ENCODE measurements around the gene CDKN2D. TPM values are rescaled to one million over a fixed set of nuclear protein-coding genes. Genes with fewer than 3 reads are reported as not detected.

Gene CDKN2D
- total and polyA plus RNA-seq, 10 of the 15 experiments (the other 5 are each of a cell fraction or from before 2014, with no cell fraction given): 0.53 to 17.2 (median 6.7) TPM

DNA sequence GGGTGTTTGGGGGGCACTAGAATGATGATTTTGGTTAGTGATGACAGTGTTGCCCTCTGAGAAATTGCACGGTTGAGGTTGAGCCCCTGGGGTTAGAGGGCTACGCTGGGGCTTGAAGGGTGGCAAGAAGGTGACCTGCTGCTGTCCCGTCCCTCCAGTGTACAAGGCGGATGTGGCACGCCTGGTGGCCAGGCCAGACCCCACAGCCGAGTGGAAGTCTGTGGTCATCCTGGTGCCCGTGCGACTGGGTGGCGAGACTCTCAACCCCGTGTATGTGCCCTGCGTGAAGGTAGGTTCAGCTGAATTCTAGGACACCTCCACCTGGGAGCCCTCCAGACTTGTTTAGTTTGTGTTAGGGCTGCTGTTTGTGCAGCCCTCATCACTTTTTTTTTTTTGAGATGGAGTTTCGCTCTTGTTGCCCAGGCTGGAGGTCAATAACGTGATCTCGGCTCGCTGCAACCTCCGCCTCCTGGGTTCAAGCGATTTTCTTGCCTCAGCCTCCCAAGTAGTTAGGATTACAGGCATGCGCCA lies 20.0 kb downstream of the CDKN2D start:
- Histone ChIP-seq H4K20me1 (ENCODE audit: control insufficient read depth, insufficient read depth) (no peaks in the 10 kb centered on the region), H3K4me3 (no peak overlapping the region), H2AFZ (ENCODE audit: control insufficient read depth, low read depth, low read length) (no peak overlapping the region), H3K79me2 (ENCODE audit: control insufficient read depth, insufficient read depth, low read length) (peaks cover 11% of the 10 kb centered on the region), H3K9ac (ENCODE audit: control insufficient read depth, insufficient read depth, low read length) (no peak overlapping the region), H3K9me3 (replicated peaks; ENCODE audit: control insufficient read depth, insufficient read depth, low read length) (no peaks in the 10 kb centered on the region; the same call in 2 of the 3 replicates), H3K4me2 (ENCODE audit: control insufficient read depth, insufficient read depth) (no peak overlapping the region), H3K27me3 (replicated peaks in 1 of 2; ENCODE audit: control insufficient read depth in 2 of 2, insufficient read depth in 2 of 2, low read length in 1 of 2) (no peaks in the 10 kb centered on the region), H3K36me3 (ENCODE audit: control insufficient read depth in 2 of 2, insufficient read depth in 2 of 2, low read length in 1 of 2) (peaks cover 18 to 20% of the 10 kb centered on the region in 2 experiments), H3K27ac (ENCODE audit: control insufficient read depth, insufficient read depth) (no peak overlapping the region), H3K4me1 (ENCODE audit: control insufficient read depth, insufficient read depth, low read length) (peaks cover 37% of the 10 kb centered on the region)
- no TSS peak for BruUV-seq (replicated peaks)
- ChIA-PET CTCF (interaction anchor here (1.0 to 1.4 kb wide), 2 partner anchors 18 to 24 kb away, joined by 3 read pairs; no protein-coding TSS in a partner anchor), SMC1A (ENCODE audit: uncharacterized antibody, unreplicated experiment) (interaction anchor here (1.2 kb wide), 1 partner anchor 12 kb away, joined by 3 read pairs; no protein-coding TSS in a partner anchor), POLR2A (interaction anchor here (0.6 kb wide), 1 partner anchor 62 kb away, joined by 4 read pairs; no protein-coding TSS in a partner anchor), RAD21 (ENCODE audit: unreplicated experiment) (no interaction called here)
- FAIRE-seq (no peak), ATAC-seq (no peak), DNase-seq (ENCODE audit: low read depth, low spot score) (no peak)
- in situ Hi-C loops (cut with MboI): no loop called here
- intact Hi-C loops (cut with micrococcal nuclease; ENCODE audit: unreplicated experiment): no loop called here
- WGBS (ENCODE audit: insufficient coverage, insufficient replicate concordance, low lambda C conversion rate, missing lambda C conversion rate): 93% methylated on average over 18 of the region's 18 CpGs
- TF ChIP-seq RBBP5 (conservative IDR thresholded peaks at IDR 0.05) (no peak), MXI1 (IDR thresholded peaks at IDR 0.05; ENCODE audit: low read depth, low read length) (no peak), ZNF274 (IDR thresholded peaks at IDR 0.05; ENCODE audit: insufficient read depth, insufficient read length) (no peak), NFXL1 (IDR thresholded peaks at IDR 0.05; ENCODE audit: borderline replicate concordance) (no peak), SMAD5 (IDR thresholded peaks at IDR 0.05; ENCODE audit: low read depth) (no peak), ASH2L (IDR thresholded peaks at IDR 0.05; ENCODE audit: borderline replicate concordance, low read depth) (no peak), TAF1 (IDR thresholded peaks at IDR 0.05; ENCODE audit: borderline replicate concordance, low read depth, low read length) (no peak), SPI1 (IDR thresholded peaks at IDR 0.05; ENCODE audit: borderline replicate concordance, insufficient read depth, low read depth, low read length) (no peak), CREM (IDR thresholded peaks at IDR 0.05; ENCODE audit: low read depth) (no peak), SMARCA5 (IDR thresholded peaks at IDR 0.05) (no peak), RFX5 (IDR thresholded peaks at IDR 0.05; ENCODE audit: low read depth, low read length) (no peak), CHD2 (IDR thresholded peaks at IDR 0.05; ENCODE audit: borderline replicate concordance, low read depth, low read length) (no peak), CBX3 (IDR thresholded peaks at IDR 0.05; ENCODE audit: borderline replicate concordance, low read depth) (no peak), ATF7 (IDR thresholded peaks at IDR 0.05; ENCODE audit: low read depth) (no peak)
- TF ChIP-seq, protein P1, sequence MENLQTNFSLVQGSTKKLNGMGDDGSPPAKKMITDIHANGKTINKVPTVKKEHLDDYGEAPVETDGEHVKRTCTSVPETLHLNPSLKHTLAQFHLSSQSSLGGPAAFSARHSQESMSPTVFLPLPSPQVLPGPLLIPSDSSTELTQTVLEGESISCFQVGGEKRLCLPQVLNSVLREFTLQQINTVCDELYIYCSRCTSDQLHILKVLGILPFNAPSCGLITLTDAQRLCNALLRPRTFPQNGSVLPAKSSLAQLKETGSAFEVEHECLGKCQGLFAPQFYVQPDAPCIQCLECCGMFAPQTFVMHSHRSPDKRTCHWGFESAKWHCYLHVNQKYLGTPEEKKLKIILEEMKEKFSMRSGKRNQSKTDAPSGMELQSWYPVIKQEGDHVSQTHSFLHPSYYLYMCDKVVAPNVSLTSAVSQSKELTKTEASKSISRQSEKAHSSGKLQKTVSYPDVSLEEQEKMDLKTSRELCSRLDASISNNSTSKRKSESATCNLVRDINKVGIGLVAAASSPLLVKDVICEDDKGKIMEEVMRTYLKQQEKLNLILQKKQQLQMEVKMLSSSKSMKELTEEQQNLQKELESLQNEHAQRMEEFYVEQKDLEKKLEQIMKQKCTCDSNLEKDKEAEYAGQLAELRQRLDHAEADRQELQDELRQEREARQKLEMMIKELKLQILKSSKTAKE (IDR thresholded peaks at IDR 0.05; ENCODE audit: low read depth, poor library complexity, severe bottlenecking): no peak
- TF ChIP-seq, protein P2, sequence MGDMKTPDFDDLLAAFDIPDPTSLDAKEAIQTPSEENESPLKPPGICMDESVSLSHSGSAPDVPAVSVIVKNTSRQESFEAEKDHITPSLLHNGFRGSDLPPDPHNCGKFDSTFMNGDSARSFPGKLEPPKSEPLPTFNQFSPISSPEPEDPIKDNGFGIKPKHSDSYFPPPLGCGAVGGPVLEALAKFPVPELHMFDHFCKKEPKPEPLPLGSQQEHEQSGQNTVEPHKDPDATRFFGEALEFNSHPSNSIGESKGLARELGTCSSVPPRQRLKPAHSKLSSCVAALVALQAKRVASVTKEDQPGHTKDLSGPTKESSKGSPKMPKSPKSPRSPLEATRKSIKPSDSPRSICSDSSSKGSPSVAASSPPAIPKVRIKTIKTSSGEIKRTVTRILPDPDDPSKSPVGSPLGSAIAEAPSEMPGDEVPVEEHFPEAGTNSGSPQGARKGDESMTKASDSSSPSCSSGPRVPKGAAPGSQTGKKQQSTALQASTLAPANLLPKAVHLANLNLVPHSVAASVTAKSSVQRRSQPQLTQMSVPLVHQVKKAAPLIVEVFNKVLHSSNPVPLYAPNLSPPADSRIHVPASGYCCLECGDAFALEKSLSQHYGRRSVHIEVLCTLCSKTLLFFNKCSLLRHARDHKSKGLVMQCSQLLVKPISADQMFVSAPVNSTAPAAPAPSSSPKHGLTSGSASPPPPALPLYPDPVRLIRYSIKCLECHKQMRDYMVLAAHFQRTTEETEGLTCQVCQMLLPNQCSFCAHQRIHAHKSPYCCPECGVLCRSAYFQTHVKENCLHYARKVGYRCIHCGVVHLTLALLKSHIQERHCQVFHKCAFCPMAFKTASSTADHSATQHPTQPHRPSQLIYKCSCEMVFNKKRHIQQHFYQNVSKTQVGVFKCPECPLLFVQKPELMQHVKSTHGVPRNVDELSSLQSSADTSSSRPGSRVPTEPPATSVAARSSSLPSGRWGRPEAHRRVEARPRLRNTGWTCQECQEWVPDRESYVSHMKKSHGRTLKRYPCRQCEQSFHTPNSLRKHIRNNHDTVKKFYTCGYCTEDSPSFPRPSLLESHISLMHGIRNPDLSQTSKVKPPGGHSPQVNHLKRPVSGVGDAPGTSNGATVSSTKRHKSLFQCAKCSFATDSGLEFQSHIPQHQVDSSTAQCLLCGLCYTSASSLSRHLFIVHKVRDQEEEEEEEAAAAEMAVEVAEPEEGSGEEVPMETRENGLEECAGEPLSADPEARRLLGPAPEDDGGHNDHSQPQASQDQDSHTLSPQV (IDR thresholded peaks at IDR 0.05): no peak
- TF ChIP-seq, protein P3, sequence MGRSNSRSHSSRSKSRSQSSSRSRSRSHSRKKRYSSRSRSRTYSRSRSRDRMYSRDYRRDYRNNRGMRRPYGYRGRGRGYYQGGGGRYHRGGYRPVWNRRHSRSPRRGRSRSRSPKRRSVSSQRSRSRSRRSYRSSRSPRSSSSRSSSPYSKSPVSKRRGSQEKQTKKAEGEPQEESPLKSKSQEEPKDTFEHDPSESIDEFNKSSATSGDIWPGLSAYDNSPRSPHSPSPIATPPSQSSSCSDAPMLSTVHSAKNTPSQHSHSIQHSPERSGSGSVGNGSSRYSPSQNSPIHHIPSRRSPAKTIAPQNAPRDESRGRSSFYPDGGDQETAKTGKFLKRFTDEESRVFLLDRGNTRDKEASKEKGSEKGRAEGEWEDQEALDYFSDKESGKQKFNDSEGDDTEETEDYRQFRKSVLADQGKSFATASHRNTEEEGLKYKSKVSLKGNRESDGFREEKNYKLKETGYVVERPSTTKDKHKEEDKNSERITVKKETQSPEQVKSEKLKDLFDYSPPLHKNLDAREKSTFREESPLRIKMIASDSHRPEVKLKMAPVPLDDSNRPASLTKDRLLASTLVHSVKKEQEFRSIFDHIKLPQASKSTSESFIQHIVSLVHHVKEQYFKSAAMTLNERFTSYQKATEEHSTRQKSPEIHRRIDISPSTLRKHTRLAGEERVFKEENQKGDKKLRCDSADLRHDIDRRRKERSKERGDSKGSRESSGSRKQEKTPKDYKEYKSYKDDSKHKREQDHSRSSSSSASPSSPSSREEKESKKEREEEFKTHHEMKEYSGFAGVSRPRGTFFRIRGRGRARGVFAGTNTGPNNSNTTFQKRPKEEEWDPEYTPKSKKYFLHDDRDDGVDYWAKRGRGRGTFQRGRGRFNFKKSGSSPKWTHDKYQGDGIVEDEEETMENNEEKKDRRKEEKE (IDR thresholded peaks at IDR 0.05): no peak

Data from GM12878 (cell line).